NCI-H524 (cell line): ENCODE data around the gene DHRS7.
A peak's percentile ranks its signal among the peaks of the same experiment; 100 is the strongest.

Source experiments
- DNase-seq, 2 experiments: peaks; one replicate each; lab custom pipeline; 2025; lab: John Stamatoyannopoulos, UW

DHRS7 gene, protein sequence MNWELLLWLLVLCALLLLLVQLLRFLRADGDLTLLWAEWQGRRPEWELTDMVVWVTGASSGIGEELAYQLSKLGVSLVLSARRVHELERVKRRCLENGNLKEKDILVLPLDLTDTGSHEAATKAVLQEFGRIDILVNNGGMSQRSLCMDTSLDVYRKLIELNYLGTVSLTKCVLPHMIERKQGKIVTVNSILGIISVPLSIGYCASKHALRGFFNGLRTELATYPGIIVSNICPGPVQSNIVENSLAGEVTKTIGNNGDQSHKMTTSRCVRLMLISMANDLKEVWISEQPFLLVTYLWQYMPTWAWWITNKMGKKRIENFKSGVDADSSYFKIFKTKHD

DNA sequence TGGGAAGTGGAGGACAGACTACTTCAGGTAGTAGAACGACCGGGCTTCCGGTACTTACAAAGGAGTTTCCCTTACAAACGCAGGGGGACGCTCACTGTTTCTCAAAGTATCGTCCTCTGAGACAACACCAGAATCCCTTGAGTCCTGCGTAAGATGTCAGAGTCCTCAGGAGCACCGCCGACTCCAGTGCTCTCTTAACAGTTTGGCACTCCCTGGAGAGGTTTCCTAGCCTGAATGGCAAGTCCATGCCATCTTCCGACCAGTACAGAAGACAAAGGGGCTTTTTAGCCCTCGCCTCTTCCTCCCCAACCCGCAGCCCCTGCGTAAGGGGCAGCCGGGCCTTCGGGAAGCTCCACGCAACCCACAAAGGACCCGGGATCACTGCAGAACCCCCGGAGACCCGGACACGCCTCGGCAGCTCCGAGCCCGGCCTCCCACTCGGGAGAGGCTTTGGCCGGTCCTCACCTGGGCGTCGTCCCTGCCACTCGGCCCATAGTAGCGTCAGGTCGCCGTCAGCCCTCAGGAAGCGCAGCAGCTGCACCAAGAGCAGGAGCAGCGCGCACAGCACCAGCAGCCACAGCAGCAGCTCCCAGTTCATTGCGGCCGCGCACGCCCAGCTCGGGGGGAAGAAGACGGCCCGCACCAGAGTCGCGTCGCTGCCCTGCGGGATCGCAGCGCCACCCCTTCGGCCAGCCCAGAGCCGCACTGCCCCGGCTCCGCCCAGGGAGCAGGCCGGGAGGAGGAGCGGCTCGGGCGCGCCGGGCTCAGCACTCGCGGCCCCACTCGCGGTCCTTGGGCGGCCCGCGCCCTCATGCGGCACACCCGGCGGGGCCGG, at the start of gene DHRS7:
Gene DHRS7 (minus strand): TSS at position 687 of the 835 bp plus-strand sequence. CDS start 89 bp downstream, at position 598.
- DNase-seq, result peak; percentile 82 to 90

DNA sequence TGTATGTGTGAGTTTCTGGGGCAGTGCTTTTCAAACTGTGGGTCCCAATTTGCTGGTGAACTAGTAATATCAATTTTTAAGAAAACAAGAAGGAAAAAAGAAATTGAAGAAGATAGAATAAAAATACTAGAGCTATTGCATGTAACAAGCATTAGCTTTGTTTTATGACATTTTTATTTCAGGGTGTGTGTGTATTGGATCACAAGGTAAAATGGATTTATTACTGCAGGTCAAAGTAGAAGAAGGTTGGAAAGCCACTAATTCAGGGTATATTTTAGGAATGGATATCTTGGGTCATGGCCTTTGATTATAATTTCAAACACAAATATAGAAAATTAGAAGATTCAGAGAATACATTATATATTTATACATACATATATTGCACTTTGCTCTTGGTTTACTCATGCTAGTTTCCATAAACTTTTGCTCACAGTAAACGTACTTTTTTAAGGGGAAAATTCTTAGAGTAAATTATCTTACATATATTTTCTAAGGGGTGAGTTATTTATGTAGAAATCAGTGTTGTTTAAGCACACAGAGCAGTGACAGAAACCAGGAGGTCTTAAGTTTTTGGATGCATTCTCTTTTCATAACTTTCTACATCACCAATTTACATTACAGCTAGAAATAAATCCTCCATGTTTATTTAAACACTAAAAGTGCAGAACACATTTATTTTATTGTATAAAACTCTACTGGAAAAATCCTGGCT, 49.4 kb upstream of the DHRS7 start:
- no peak for DNase-seq

DNA sequence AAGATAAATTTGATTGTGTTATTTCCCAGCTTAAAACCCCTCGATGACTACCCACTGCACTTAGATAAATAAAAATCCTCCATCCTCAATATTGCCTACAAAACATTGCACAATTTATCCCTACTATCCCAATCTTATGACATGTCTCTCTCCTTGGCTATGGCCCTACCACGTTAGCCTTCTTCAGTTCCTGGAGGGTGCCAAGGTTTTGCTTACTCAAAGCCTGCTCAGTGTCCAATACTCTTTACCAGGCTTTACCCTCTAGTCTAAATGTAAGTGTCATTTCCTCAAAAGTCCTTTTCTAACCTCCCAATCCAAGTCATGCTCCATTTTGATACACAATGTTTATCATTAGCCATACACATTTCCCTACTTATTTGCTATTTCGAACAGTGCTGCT, 48.8 kb upstream of the DHRS7 start:
- DNase-seq, result no peak

DNA sequence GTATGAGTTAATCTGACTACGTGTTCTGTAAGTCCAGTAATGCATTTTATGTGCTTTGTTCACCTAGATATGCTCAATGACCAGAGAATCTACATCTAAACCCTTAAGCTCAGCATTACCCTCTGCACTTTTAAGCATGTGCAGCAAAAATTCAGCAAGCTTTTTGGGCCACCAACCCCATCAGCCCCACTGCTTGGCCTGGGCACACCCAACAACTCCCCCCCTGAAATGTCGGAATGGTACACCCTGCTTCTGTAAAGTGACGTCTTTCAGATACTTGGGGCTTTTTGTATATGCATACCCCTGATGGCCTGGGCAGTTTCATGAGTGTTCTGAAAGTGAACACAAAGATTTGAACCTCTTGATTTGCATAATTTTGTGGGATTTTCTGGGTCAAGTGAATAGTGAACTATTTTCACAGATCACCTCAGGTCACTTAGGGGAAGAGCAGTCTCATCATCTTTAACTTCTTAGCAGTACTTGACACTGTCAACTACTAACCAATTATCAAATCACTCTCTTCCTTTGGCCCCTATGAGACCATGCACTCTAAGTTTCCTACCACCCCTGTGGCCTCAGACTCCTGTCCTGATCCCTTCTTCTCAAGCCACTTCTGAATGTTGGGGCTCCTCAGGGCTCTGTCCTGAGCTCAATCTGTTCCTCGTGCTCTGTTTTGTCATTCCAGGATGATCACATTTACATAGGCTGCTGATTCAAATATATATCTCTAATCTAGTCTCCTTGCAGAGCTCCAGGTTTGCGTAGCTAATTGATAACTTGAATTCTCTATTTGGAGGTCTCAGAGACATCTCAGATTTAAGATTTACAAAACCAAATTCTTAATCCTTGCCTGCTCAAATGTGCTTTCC, 47.5 kb upstream of the DHRS7 start:
- DNase-seq, result no peak

DNA sequence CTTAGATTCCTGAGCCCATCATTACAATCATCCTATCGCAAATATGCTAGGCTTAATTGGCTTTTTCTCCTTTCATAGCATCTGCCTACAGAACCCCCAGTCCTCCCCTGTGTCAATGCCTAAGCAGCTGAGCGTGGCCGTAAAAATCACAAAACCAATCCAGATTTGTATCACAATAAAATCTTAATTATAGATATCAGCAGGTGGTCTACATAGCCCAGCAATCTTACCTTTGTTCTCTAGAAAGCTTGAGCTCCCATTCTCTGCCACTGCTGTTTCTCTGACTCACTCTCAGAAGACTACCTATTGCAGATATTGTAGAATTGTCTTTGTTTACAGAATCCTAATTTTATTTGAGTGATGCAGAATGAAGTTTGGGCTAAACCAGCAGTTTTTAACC, 46.0 kb upstream of the DHRS7 start:
- no peak for DNase-seq

DNA sequence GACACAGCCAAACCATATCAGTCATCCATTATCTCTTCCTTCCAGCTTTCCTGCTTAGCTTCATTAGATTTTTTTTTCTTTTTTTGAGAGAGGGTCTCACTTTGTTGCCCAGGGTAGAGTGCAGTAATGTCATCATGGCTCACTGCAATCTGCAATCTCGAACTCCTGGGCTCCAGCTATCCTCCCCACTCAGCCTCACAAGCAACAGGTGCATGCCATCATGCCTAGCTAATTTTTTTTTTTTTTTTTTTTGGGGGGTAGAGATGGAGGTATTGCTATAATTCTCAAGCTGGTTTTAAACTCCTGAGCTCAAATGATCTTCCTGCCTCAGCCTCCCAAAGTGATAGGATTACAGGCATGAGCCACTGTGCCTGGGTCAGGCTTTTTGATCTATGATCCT, 45.5 kb upstream of the DHRS7 start:
- DNase-seq, result no peak

DNA sequence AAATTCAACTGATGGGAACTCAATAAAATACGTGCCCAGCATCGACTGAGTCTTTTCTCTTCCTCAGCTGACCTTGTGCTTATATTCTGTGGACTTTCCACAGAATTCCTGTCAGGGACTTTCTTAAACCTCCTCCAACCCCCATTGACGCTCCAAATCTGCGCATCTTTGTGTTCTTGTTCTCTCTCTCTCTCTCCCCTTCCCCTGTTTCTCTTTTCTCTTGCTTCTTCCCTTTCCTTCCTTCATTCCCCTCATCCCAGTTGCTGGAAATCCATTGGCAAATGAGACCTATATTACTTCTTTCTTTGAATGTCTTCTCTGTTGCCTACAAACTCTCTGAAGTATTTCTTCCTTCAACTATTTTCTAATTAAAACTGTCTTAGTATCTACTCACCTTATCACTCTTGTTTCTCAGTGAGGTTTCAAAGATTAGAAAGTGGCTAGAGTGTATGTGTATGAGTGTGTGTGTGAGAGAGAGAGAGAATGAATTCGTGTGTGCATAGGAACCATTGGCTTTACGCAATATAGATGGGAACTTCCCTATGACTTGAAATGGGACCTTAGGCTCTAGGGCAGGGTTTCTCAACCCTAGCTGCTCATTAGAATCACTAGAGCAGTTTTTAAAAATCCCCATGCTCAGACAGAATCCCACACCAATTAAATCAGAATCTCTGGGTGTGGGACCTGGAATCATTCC, 41.8 kb upstream of the DHRS7 start:
- no peak for DNase-seq

DNA sequence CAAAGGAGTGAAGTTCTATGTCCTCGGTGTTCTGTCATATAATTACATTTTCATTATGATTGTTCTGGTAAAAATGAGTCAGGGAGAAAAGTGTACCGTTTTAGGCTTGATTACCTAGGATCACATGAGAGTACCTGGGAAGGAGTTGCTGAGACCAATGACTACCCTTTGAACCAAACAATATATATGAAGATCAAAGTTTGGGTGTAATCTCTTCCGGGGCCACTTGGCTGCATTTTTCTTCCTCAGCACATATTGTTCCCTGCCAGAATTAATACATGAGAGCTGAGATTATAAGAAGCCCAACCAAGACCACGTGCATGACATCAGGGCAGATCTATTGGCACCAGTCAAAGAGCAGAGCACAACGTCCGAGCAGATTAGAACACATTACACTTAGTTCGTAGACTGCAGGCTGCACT, 41.1 kb upstream of the DHRS7 start:
- DNase-seq, result no peak

DNA sequence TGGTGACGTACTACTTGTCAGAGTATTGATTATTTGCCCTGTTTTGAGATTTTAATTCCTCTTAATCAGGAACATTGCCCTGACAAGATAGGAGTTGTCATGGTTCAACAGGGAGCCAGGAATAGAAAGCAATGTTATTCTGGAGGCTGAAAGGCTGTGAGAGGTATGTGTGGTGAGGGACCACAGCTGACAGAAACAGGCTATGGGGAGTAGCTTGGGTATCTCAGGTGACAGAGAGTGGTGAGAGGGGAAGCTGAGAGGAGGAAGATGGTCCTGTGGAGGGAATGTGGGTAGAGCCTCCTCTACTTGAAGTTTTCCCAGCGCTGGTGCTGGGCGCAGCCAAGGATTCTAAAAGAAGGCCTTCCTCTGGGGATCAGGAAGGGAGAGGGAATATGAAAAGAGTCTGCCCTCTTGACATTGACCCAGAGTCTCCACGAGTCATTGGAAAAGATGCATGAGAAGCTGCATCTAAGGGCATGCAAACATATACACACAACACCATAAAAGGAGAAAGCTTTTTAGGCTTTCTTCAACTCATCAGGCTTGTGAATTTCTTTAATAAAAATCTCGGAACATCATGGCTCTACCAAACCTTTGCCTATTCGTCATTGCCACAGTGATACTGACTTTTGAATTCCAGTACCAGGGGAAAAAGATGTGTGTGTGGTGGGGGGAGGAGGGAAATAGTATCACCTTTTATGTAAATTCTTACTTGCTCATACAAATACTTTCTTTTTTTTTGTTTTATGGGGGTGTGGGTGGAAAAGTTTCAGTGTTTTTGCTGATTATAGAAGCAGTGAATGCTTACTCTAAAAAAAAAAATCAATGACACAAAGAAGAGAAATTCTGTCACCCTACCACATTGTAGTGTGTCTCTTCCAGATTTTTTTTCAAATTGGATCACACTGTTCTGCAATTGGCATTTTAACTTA, 39.9 kb upstream of the DHRS7 start:
- DNase-seq, result no peak

DNA sequence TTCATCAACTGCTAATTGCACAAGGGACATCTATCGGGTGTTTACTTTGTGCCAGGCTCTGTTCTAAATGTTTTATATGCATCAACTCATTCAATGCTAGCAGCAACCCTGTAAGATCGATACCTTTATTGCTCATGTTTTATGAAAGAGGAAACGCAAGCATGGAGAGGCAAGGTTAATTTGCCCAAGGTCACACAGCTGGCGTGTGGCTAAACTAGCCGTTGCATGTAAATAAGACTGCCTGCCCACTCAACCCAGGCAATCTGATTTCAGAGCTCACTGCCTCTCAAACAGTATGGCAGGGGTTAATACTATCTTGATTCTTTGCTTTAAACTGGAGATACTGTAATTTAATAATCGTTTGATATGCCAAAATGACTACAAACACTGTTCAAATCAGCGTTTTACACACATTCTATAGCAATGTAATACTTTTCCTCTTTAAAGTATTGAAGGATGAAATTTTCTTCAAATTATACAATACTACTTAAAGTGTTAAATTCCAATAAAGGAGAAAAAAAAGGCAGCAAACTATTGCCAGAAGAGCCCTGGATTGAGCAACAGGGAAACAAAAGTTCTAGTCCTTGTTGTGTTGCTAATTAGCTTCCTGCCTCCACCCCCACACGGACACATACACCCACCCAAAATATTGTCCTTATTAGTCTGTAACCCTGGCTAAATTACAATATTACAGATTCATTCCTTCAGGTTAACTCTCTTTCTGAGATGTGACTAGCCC, 39.1 kb upstream of the DHRS7 start:
- DNase-seq, result no peak

DNA sequence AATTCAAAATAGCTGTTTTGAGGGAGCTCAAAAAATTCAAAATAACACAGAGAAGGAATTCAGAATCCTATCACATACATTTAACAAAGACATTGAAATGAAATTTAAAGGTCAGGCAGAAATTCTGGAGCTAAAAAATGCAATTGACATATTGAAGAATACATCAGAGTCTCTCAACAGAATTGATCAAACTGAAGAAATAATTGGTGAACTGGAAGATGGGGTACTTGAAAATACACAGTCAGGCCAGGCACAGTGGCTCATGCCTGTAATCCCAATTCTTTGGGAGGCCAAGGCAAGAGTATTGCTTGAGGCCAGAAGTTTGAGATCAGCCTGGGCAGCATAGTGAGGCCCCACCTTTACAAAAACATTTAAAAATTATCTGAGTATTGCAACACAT, 34.1 kb upstream of the DHRS7 start:
- no peak for DNase-seq

DNA sequence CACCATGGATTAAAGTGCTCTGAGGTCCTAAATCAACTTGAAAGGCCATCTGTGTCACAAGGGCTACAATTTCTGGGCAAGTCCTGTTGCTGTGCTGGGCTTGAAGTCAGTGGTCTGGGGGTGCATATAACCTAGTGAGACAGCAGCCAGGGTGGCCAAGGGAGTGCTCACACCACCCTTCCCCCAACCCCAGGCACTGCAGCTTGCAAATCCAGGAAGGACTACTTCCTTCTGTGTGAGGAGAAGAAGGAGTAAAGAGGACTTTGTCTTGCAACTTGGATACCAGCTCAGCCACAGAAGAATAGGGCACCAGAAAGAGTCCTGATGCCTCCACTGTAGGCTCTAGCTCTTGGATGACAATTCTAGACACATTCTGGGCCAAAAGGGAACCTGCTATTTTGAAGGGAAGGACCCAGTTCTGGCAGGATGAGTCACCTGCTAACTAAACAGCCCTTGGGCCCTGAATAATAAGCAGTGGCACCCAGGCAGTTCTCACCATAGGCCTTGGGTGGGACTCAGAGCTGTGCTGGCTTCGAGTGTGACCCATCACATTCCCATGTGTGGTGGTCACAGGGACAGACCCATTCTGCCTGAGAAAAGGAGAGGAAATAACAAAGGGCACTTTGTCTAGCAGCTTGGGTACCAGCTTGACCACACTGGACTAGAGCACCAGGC, 32.6 kb upstream of the DHRS7 start:
- DNase-seq, result no peak

DNA sequence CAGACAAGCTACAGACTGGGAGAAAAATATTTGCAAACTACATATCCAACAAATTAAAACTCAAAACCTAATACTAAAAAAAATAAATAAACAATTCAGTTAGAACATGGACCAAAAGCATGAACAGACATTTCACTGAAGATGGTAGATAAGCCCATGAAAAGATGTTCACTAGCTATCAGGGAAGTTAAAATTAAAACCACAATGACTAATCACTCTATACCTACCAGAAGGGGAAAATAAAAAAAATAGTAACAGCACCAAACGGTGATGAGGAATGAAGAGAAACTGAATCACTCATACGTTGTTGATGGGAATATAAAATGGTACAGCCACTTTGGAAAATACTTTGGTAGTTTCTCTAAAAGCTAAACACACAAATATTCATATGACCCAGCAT, 31.1 kb upstream of the DHRS7 start:
- no peak for DNase-seq

DNA sequence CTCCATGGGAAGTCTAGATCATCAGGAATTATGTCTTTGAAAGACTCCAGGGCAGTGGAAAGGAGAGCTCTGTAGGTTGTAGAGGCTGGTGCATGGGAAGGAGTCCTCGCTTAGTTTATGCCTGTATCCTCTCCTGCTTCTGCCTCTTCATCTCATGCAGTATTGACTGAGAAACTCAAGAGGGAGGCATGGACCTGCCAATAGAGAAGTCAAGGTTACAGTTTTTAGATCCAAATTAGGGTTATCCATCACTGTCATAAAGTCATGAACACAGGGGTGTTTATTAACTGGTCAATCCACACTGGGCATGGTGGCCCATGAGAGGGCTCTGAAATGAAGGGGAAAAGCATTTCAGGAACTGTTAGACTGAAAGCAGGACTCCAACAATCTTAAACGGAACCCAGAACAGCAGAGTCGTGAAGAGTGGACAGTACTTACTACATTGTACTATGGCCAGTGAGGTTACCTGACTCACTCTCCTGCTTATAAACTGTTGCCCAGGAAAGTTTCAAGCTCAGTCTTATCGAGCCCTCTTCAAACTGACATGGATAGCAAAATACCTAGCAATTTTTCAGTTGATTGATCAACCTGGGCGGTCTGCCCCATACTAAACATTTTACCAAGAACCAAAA, 30.1 kb upstream of the DHRS7 start:
- DNase-seq, result no peak

DNA sequence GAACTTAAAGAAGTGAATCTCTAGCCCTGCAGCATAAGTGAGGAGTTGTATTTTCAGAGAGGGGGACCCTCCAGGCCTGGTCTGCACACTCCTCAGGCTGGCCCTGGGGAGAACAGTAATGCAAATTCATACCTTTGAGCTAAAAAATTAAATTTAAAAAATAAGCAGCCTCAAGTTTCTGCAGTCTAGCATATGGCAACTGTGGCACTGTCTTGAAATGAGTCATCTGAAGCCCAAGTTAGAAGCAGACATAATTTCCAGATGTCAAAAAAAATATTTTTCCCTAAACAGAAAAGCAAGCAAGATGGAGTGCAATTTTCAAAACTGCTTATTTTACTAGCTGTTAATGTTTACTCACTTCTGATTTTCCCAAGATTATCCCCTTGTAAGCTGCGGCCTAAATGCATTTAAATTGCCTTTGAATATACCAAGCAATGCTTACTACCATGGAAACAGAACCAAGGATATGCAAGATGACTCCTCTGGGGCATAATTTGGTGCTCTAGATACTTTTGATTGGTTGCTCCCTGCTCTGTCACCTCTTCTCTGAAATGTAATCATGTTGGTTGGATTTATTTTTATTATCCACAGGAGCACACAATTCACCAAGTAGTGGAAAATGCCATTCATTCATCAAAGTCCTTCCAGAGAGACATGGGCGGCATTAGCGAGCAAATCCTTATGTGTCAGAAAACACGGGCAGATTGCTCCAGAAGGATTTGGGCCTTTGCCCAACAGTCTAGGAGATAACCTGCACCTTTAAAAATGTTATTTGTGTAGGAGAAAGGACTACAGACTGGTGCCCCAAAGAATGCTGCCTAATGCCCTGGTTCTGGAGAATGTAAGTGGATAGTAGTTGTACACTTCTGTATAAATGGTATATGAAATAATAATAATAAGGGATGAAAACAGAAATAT, 25.0 kb upstream of the DHRS7 start:
- peak in 1 of 2 experiments; percentile 36 for DNase-seq

DNA sequence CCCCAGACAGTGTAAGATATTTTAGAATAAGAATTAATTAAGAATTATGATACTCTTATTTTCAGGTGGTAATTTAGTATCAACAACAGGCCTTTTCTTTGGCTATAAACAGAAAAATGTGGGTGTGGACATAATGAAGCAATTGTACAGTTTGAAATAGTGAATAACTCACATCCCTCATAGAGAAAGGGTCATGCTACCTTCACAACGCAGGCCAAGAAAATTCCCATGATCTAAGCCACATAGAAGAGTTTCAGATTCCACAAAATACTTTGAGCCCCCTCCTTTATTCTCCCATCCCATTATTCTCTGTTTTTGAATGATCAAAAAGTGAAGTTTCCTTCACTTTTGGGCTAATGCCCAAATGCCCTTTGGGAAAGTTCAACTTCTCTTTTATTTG, 23.5 kb upstream of the DHRS7 start:
- DNase-seq, result no peak

DNA sequence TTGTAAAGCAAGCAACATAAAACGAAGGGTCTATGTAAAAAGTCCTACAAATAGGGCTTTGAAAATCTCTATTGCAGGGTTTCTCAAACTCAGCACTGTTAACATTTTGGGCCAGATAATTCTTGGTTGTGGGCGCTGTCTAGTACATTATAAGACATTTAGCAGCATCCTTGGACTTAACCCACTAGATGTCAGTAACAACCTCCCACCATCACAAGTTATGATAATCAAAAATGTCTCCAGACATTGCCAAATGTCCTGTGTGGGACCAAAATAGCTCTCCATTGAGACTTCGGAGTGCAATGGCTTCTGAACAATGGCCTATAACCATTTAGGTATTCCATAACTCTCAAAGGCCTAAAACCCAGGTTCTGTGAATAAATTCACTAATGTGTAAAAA, 22.9 kb upstream of the DHRS7 start:
- peak; percentile 18 to 72 for DNase-seq
